PC-3 (cell line): ENCODE results near the gene RSRC1.

Experiments
- EZH2 ChIP-seq: fragments of 300-600 bp; sonication (generic); IDR thresholded peaks from one replicate; pipeline ENCODE4 v1.6.1; 2017; ENCODE audit warnings: antibody characterized with exemption, mild to moderate bottlenecking, low read length; ENCODE audit not compliant: unreplicated experiment
- EZH2phosphoT487 ChIP-seq: fragments of 300-600 bp; sonication (generic); IDR thresholded peaks from 2 replicates; pipeline ENCODE4 v1.6.1; 2018; ENCODE audit warnings: mild to moderate bottlenecking, antibody characterized with exemption, low read length, borderline replicate concordance
- TF ChIP-seq, protein P1 (sequence below): fragments of 300-600 bp; sonication (generic); conservative IDR thresholded peaks from 2 replicates; pipeline ENCODE4 v1.5.1; 2017; ENCODE audit warnings: antibody characterized with exemption, low read depth, mild to moderate bottlenecking, low read length

GRCh38 chr3:158121295-158121694, 11.4 kb downstream of the RSRC1 start:
- TF ChIP-seq, protein P1, sequence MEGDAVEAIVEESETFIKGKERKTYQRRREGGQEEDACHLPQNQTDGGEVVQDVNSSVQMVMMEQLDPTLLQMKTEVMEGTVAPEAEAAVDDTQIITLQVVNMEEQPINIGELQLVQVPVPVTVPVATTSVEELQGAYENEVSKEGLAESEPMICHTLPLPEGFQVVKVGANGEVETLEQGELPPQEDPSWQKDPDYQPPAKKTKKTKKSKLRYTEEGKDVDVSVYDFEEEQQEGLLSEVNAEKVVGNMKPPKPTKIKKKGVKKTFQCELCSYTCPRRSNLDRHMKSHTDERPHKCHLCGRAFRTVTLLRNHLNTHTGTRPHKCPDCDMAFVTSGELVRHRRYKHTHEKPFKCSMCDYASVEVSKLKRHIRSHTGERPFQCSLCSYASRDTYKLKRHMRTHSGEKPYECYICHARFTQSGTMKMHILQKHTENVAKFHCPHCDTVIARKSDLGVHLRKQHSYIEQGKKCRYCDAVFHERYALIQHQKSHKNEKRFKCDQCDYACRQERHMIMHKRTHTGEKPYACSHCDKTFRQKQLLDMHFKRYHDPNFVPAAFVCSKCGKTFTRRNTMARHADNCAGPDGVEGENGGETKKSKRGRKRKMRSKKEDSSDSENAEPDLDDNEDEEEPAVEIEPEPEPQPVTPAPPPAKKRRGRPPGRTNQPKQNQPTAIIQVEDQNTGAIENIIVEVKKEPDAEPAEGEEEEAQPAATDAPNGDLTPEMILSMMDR = no peak
- TF ChIP-seq EZH2 = no peak
- no peak for TF ChIP-seq EZH2phosphoT487
